Measurements from ENCODE around the gene THPO.
A peak's percentile ranks its signal among the peaks of the same experiment; 100 is the strongest.

Gene THPO

GRCh38 chr3:184351511-184352148 lies 26.4 kb downstream of the THPO start:
- no peak for TF ChIP-seq CTCF (conservative IDR thresholded peaks at IDR 0.05; ENCODE audit: control insufficient read depth, insufficient read depth, low read depth, low read length)
- no peak for DNase-seq (ENCODE audit: low read depth)
- H3K4me3 ChIP-seq (ENCODE audit: control insufficient read depth, low read depth, low read length) = no peak overlapping the region

GRCh38 chr3:184350618-184351017 lies 27.4 kb downstream of the THPO start:
- no peak for TF ChIP-seq CTCF (conservative IDR thresholded peaks at IDR 0.05; ENCODE audit: control insufficient read depth, insufficient read depth, low read depth, low read length)
- no peak for DNase-seq (ENCODE audit: low read depth)
- H3K4me3 ChIP-seq (ENCODE audit: control insufficient read depth, low read depth, low read length) = no peak overlapping the region

GRCh38 chr3:184349563-184350470 lies 28.2 kb downstream of the THPO start:
- no peak for TF ChIP-seq CTCF (conservative IDR thresholded peaks at IDR 0.05; ENCODE audit: control insufficient read depth, insufficient read depth, low read depth, low read length)
- H3K4me3 ChIP-seq (ENCODE audit: control insufficient read depth, low read depth, low read length) = no peak overlapping the region
- DNase-seq (ENCODE audit: low read depth) = no peak

GRCh38 chr3:184348057-184348382 lies 30.0 kb downstream of the THPO start:
- TF ChIP-seq CTCF (conservative IDR thresholded peaks at IDR 0.05; ENCODE audit: control insufficient read depth, insufficient read depth, low read depth, low read length) = no peak

GRCh38 chr3:184347321-184348056 lies 30.5 kb downstream of the THPO start:
- DNase-seq (ENCODE audit: low read depth) = peak; percentile 54
- no peak overlapping the region for H3K4me3 ChIP-seq (ENCODE audit: control insufficient read depth, low read depth, low read length)
- no peak for TF ChIP-seq CTCF (conservative IDR thresholded peaks at IDR 0.05; ENCODE audit: control insufficient read depth, insufficient read depth, low read depth, low read length)

More at GRCh38 chr3:184348057-184348382, 30.0 kb downstream of the THPO start:
- no peak for DNase-seq (ENCODE audit: low read depth)
- no peak overlapping the region for H3K4me3 ChIP-seq (ENCODE audit: control insufficient read depth, low read depth, low read length)

- TF ChIP-seq CTCF (conservative IDR thresholded peaks at IDR 0.05; ENCODE audit: control insufficient read depth, insufficient read depth, low read depth, low read length) = no peak
- DNase-seq (ENCODE audit: low read depth) = no peak
- H3K4me3 ChIP-seq (ENCODE audit: control insufficient read depth, low read depth, low read length) = no peak overlapping the region
Measured at GRCh38 chr3:184346480-184347190, 31.4 kb downstream of the THPO start.
